ENCODE measurements around the gene LRRC8C.

DNA sequence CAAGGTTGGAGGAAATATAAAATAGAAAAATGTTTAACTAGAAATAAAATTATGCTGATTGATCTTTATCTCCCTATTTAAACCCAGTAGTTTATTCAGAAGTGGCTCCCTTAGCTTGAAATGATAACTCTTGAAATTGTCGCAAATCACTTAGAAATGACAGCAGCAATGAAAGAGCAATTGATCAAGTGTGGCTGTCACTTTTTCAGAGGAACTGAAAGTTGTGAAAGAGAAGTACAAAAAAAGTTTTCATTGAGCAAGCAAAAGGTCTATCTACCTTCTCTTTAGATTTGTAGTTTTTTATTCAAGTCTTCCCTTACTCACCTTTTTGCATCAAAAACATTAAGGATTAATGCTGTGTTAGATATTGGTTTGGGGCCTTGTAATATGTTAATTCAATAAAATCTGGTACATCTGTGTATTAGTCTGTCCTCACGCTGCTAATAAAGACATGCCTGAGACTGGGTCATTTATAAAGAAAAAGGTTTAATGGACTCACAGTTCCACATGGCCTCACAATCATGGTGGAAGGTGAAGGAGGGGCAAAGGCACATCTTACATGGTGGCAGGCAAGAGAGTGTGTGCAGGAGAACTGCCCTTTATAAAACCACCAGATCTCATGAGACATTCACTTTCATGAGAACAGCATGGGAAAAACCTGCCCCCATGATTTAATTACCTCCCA, 48.3 kb downstream of the LRRC8C start:
- TF ChIP-seq, protein P1, sequence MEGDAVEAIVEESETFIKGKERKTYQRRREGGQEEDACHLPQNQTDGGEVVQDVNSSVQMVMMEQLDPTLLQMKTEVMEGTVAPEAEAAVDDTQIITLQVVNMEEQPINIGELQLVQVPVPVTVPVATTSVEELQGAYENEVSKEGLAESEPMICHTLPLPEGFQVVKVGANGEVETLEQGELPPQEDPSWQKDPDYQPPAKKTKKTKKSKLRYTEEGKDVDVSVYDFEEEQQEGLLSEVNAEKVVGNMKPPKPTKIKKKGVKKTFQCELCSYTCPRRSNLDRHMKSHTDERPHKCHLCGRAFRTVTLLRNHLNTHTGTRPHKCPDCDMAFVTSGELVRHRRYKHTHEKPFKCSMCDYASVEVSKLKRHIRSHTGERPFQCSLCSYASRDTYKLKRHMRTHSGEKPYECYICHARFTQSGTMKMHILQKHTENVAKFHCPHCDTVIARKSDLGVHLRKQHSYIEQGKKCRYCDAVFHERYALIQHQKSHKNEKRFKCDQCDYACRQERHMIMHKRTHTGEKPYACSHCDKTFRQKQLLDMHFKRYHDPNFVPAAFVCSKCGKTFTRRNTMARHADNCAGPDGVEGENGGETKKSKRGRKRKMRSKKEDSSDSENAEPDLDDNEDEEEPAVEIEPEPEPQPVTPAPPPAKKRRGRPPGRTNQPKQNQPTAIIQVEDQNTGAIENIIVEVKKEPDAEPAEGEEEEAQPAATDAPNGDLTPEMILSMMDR (IDR thresholded peaks at IDR 0.05; ENCODE audit: low read length), result no peak
- no peak for TF ChIP-seq EZH2 (IDR thresholded peaks at IDR 0.05; ENCODE audit: borderline replicate concordance, low read length)

All from OCI-LY1 (cell line).